Measurements from ENCODE around the gene MED26.

DNA sequence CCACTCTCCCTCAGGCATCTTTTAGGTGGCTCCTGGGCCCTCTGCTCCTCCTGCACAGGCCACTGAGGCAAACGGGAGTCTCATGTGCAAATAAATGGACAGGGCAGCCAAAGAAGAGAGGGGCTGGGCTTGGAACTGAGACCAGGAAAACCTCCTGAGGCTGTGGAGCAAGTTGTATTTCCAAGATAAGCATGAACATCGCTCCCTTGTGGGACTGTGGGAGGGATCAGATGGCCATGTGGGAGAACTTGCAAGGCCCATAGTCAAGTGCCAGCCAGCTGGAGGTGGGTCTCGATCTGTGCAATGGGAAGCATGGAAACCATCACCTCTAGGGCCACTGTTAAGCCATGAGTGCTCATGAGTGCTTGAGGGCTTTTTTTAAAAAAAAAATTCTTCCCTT lies 24.9 kb downstream of the MED26 start:
- TF ChIP-seq CTCF (IDR thresholded peaks at IDR 0.05; ENCODE audit: poor library complexity) (no peak), EZH2 (IDR thresholded peaks at IDR 0.05; ENCODE audit: borderline replicate concordance) (no peak)

Measured in hepatocyte (in vitro differentiated cells).